Stomach (tissue), 9 donors: ENCODE results near the gene JAKMIP2. TPM values are rescaled to one million over a fixed set of nuclear protein-coding genes. Genes with fewer than 3 reads are reported as not detected.

Source experiments
- DNase-seq, 2 donors: peaks; one replicate each; pipeline versions ENCODE4 v3.0.0 to v3.0.0-alpha.2; 2013 to 2019
- H3K27ac ChIP-seq, 5 donors: fragments of 200-600 bp in 4 of 5; sonication (generic) in 4 of 5; one replicate each; pipeline ENCODE4 v1.5.1; 2013 to 2019; ENCODE audit warnings: mild to moderate bottlenecking in 1 of 5, moderate library complexity in 1 of 5
- H3K27me3 ChIP-seq, 3 donors: fragments of 200-600 bp; sonication (generic); one replicate each; pipeline ENCODE4 v1.5.1; 2017 to 2019; ENCODE audit warnings: mixed run types in 1 of 3
- H3K36me3 ChIP-seq, 4 donors: fragments of 200-600 bp; sonication (generic); 1 replicate in 3 of 4; 2 replicates in 1 of 4; pipeline ENCODE4 v1.5.1; 2016 to 2019
- H3K4me1 ChIP-seq, 4 donors: fragments of 200-600 bp; sonication (generic); one replicate each; pipeline ENCODE4 v1.5.1; 2016 to 2019
- H3K4me3 ChIP-seq, 4 donors: fragments of 200-600 bp; sonication (generic) in 3 of 4; one replicate each; pipeline ENCODE4 v1.5.1; 2016 to 2019; ENCODE audit warnings: mild to moderate bottlenecking in 1 of 4
- H3K9me3 ChIP-seq, 4 donors: fragments of 200-600 bp; sonication (generic); one replicate each; pipeline ENCODE4 v1.5.1; 2016 to 2019
- EP300 ChIP-seq: sonication (generic); formaldehyde crosslinking; IDR thresholded peaks from one replicate; pipeline ENCODE4 v1.6.1; 2017; ENCODE audit warnings: antibody characterized with exemption
- POLR2A ChIP-seq, 4 donors: fragments of 450-650 bp; IDR thresholded peaks; one replicate each; pipeline ENCODE4 v1.6.1; 2016; ENCODE audit warnings: antibody characterized with exemption in 4 of 4, control low read depth in 2 of 4, mild to moderate bottlenecking in 1 of 4, moderate library complexity in 1 of 4
- POLR2AphosphoS5 ChIP-seq, 3 donors: sonication (generic); formaldehyde crosslinking; IDR thresholded peaks; one replicate each; pipeline ENCODE4 v1.6.1; 2016; ENCODE audit warnings: antibody characterized with exemption in 3 of 3
- WGBS, 5 donors: extraction: QIAGEN DNeasy Blood & Tissue Kit in 3 of 5; methylation state at CpG; one replicate each; pipeline versions ENCODE4 v1.1.5 to v1.1.7; 2013 to 2018; 5-methylcytosine and 5-hydroxymethylcytosine counted together
- intact Hi-C: fragments of 100-400 bp; cut with DNase I; formaldehyde crosslinking; loops from one replicate; pipeline ENCODE4 v1.15.1; 2023; ENCODE audit warnings: low total_unique reads
- polyA plus RNA-seq, 3 donors: library from polyadenylated mRNA; stranded (reverse); fragments of 200-250 nt; gene quantifications; one replicate each; pipeline ENCODE4 v1.2.3, GENCODE V29; 2013
- total RNA-seq, 5 donors: library from RNA; depleted of rRNA; stranded (reverse); fragments of >200 nt; gene quantifications; one replicate each; pipeline versions ENCODE4 v1.1.0 to v1.2.3, GENCODE V29; 2014 to 2016
- TF ChIP-seq, protein P1 (sequence below), 7 experiments: fragments of 450-650 bp in 4 of 7; fragments of 200-600 bp in 3 of 7; sonication (generic) in 3 of 7; IDR thresholded peaks; one replicate each; pipeline ENCODE4 v1.5.1; 2016 to 2019; ENCODE audit warnings: antibody characterized with exemption in 7 of 7, control low read depth in 2 of 7, mild to moderate bottlenecking in 1 of 7
- donor health status: healthy with polysubstance abuse.
- donor health status: Bipolar disorder and iron deficiency.
- donor health status: healthy.

Gene JAKMIP2
- total and polyA plus RNA-seq, 8 donors: 0.13 to 13.4 (median 2.6) TPM; not detected in 1

- Histone ChIP-seq H3K4me3 (no peak overlapping the region), H3K27me3 (peaks cover 0 to under 1% (median 0%) of the 10 kb centered on the region in 3 donors), H3K27ac (peak overlapping the region in 2 of 5 donors; percentile 30 to 61), H3K4me1 (peaks cover 0 to 3% (median 0%) of the 10 kb centered on the region in 4 donors), H3K36me3 (no peaks in the 10 kb centered on the region), H3K9me3 (no peaks in the 10 kb centered on the region)
- TF ChIP-seq POLR2A (IDR thresholded peaks at IDR 0.05): no peak
- no peak for TF ChIP-seq EP300
- TF ChIP-seq POLR2AphosphoS5 (IDR thresholded peaks at IDR 0.05): no peak
- TF ChIP-seq, protein P1, sequence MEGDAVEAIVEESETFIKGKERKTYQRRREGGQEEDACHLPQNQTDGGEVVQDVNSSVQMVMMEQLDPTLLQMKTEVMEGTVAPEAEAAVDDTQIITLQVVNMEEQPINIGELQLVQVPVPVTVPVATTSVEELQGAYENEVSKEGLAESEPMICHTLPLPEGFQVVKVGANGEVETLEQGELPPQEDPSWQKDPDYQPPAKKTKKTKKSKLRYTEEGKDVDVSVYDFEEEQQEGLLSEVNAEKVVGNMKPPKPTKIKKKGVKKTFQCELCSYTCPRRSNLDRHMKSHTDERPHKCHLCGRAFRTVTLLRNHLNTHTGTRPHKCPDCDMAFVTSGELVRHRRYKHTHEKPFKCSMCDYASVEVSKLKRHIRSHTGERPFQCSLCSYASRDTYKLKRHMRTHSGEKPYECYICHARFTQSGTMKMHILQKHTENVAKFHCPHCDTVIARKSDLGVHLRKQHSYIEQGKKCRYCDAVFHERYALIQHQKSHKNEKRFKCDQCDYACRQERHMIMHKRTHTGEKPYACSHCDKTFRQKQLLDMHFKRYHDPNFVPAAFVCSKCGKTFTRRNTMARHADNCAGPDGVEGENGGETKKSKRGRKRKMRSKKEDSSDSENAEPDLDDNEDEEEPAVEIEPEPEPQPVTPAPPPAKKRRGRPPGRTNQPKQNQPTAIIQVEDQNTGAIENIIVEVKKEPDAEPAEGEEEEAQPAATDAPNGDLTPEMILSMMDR (IDR thresholded peaks at IDR 0.05): no peak
- peak in 1 of 2 donors; percentile 10 for DNase-seq
- intact Hi-C loops: no loop called here
These were observed 5.5 kb upstream of the JAKMIP2 start for GRCh38 chr5:147788023-147788422.

DNA sequence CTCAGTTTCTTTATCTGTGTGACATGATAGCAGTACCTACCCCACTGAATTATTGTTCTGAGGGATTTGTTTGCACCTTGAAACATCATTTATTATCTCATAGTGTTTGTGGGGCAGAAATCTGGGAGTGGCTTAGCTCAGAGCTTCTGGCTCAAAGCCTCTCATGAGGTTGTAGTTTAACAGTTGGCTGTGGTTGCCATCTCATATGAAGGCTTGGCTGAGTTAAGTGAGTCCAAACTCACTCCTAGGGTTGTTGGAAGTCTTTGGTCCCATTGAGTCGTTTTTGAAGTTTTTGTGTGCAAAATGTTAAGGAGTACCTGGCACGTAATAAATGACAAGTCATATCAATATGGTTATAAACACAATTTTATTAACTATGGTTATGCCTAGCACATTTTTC is 3.6 kb upstream of the JAKMIP2 start:
- H3K4me1 ChIP-seq: peaks cover 0 to 17% (median 5%) of the 10 kb centered on the region in 4 donors
- 68 to 91% (median 86%) methylated on average over 2 of the region's 2 CpGs for WGBS, 5 donors
- intact Hi-C loops: no loop called here

GRCh38 chr5:147784146-147784987 is 1.8 kb upstream of the JAKMIP2 start:
- no peaks in the 10 kb centered on the region for H3K9me3 ChIP-seq
- H3K36me3 ChIP-seq: no peaks in the 10 kb centered on the region
- TF ChIP-seq POLR2A (IDR thresholded peaks at IDR 0.05): no peak
- no peak for TF ChIP-seq EP300
- TF ChIP-seq, protein P1 (IDR thresholded peaks at IDR 0.05): no peak
- no peak for TF ChIP-seq POLR2AphosphoS5 (IDR thresholded peaks at IDR 0.05)
- no peak overlapping the region for H3K27ac ChIP-seq
- H3K27me3 ChIP-seq: peaks cover 0 to 12% (median 0%) of the 10 kb centered on the region in 3 donors
- WGBS, 5 donors: 55 to 73% (median 64%) methylated on average over 8 of the region's 8 CpGs
- intact Hi-C loops: no loop called here
- no peak for DNase-seq
- no peak overlapping the region for H3K4me3 ChIP-seq
- H3K4me1 ChIP-seq: peaks cover 0 to 17% (median 5%) of the 10 kb centered on the region in 4 donors

More for the DNA sequence above, 3.6 kb upstream of the JAKMIP2 start:
- Histone ChIP-seq H3K9me3 (no peaks in the 10 kb centered on the region), H3K36me3 (no peaks in the 10 kb centered on the region), H3K27ac (no peak overlapping the region), H3K4me3 (no peak overlapping the region), H3K27me3 (peaks cover 0 to 12% (median 0%) of the 10 kb centered on the region in 3 donors)
- no peak for TF ChIP-seq EP300
- TF ChIP-seq POLR2A (IDR thresholded peaks at IDR 0.05): no peak
- no peak for DNase-seq

- H3K27me3 ChIP-seq: peaks cover 0 to 12% (median 0%) of the 10 kb centered on the region in 3 donors
- peak overlapping the region in 1 of 4 donors; percentile 5 for H3K4me3 ChIP-seq
- TF ChIP-seq POLR2A (IDR thresholded peaks at IDR 0.05) (no peak), POLR2AphosphoS5 (IDR thresholded peaks at IDR 0.05) (no peak), EP300 (no peak)
- TF ChIP-seq, protein P1 (IDR thresholded peaks at IDR 0.05): no peak
- H3K9me3 ChIP-seq: peaks cover 0 to 3% (median 0%) of the 10 kb centered on the region in 4 donors
- no peaks in the 10 kb centered on the region for H3K36me3 ChIP-seq
- no peak overlapping the region for H3K27ac ChIP-seq
- WGBS, 5 donors: 77 to 89% (median 84%) methylated on average over 5 of the region's 5 CpGs
- no peak for DNase-seq
- peaks cover 0 to 17% (median 5%) of the 10 kb centered on the region in 4 donors for H3K4me1 ChIP-seq
- intact Hi-C loops: no loop called here
These were observed 1.5 kb downstream of the JAKMIP2 start for GRCh38 chr5:147780924-147781573.
